ENCODE measurements around the gene CEP192. TPM values are rescaled to one million over a fixed set of nuclear protein-coding genes. Genes with fewer than 3 reads are reported as not detected.
A peak's percentile ranks its signal among the peaks of the same experiment; 100 is the strongest.

Gene CEP192
- total RNA-seq, 4 donors from 2014 or later, result 35.3 to 80.3 (median 66.6) TPM

- no peak for DNase-seq
- no peak overlapping the region for H3K27ac ChIP-seq
- H3K4me1 ChIP-seq, result no peaks in the 10 kb centered on the region
- no peak overlapping the region for H3K4me3 ChIP-seq
- H3K9me3 ChIP-seq, result no peaks in the 10 kb centered on the region
- intact Hi-C loops (cut with DNase I; ENCODE audit: low total_unique reads), result no loop called here
- TF ChIP-seq CTCF (IDR thresholded peaks at IDR 0.05) (no peak), POLR2A (IDR thresholded peaks at IDR 0.05) (no peak)
- no peaks in the 10 kb centered on the region for H3K36me3 ChIP-seq
- H3K27me3 ChIP-seq, result no peaks in the 10 kb centered on the region
These were observed 143.6 kb downstream of the CEP192 start for GRCh38 chr18:13134551-13135401.

GRCh38 chr18:13136056-13136903, 145.1 kb downstream of the CEP192 start:
- no peaks in the 10 kb centered on the region for H3K9me3 ChIP-seq
- no peaks in the 10 kb centered on the region for H3K4me1 ChIP-seq
- intact Hi-C loops (cut with DNase I; ENCODE audit: low total_unique reads), result no loop called here
- peak overlapping the region; percentile 55 to 59 for H3K4me3 ChIP-seq
- no peaks in the 10 kb centered on the region for H3K27me3 ChIP-seq
- TF ChIP-seq POLR2A (IDR thresholded peaks at IDR 0.05) (no peak), CTCF (IDR thresholded peaks at IDR 0.05) (no peak)
- no peaks in the 10 kb centered on the region for H3K36me3 ChIP-seq
- peak in 1 of 2 donors; percentile 32 for DNase-seq
- peak overlapping the region; percentile 76 to 85 for H3K27ac ChIP-seq

GRCh38 chr18:13136904-13137669, 145.9 kb downstream of the CEP192 start:
- H3K9me3 ChIP-seq, result no peaks in the 10 kb centered on the region

GRCh38 chr18:13137670-13138419, 146.7 kb downstream of the CEP192 start:
- peak overlapping the region; percentile 76 to 85 for H3K27ac ChIP-seq
- H3K4me1 ChIP-seq, result no peaks in the 10 kb centered on the region
- peak; percentile 78 to 79 for DNase-seq
- H3K9me3 ChIP-seq, result no peaks in the 10 kb centered on the region
- peak overlapping the region; percentile 55 to 59 for H3K4me3 ChIP-seq
- H3K27me3 ChIP-seq, result no peaks in the 10 kb centered on the region
- no peaks in the 10 kb centered on the region for H3K36me3 ChIP-seq
- intact Hi-C loops (cut with DNase I; ENCODE audit: low total_unique reads), result no loop called here
- TF ChIP-seq CTCF (IDR thresholded peaks at IDR 0.05) (no peak), POLR2A (IDR thresholded peaks at IDR 0.05) (peak; percentile 30 to 44)

More at GRCh38 chr18:13136904-13137669, 145.9 kb downstream of the CEP192 start:
- Histone ChIP-seq H3K4me1 (no peaks in the 10 kb centered on the region), H3K27ac (peak overlapping the region; percentile 76 to 85), H3K36me3 (no peaks in the 10 kb centered on the region), H3K4me3 (peak overlapping the region; percentile 55 to 59), H3K27me3 (no peaks in the 10 kb centered on the region)
- TF ChIP-seq CTCF (IDR thresholded peaks at IDR 0.05), result no peak
- TF ChIP-seq POLR2A (IDR thresholded peaks at IDR 0.05), result no peak
- peak; percentile 24 to 40 for DNase-seq
- intact Hi-C loops (cut with DNase I; ENCODE audit: low total_unique reads), result no loop called here

Data from uterus (tissue), 4 donors.